ENCODE measurements around the gene NT5C3A. TPM values are rescaled to one million over a fixed set of nuclear protein-coding genes. Genes with fewer than 3 reads are reported as not detected.
"Not testable (repeated sequence)": the region's sequence is repeated elsewhere in the genome, so short reads cannot be mapped to it uniquely, and the experiment has no call there.

NT5C3A gene
- total RNA-seq, 2 experiments from 2014 or later, result 34.2 to 37.7 TPM

DNA sequence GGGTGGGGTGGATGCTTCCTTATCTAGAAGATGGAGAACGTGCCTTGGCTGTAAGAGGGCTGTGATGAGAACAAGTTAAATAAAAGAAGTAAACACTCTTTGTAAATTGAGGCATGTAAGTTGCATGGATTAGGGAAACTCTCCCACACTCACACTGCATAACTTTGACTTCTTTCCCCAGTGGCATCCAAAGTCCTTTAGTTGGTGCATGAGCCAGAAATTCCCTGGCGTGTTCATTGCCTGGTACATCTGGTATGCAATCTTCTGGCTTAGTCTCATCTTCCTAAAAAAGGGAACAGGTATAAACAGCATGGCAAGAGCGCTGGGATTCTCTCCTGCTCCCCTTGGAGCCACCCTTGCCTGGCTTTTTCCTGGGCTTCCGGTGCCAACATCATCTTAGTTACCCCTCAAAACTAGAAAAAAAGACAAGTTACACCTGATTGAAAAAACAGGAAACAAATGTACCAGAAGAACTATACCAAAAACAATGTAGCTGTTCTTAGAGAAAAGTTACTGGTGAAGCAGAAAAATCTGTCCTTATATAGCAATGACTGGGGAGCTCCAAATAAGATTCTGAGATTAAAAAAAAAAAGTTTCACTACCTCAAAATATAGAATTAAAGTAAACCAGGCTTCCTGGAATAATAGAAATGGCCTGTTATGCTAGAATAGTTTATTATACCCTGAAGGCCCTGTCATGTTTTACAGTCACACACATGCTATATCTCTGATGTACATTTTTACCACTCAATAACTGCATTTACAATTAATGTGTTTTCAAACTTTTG is 36.8 kb upstream of the NT5C3A start:
- Mint-ChIP-seq H3K27me3 (no peaks in the 10 kb centered on the region), H3K4me3 (no peak overlapping the region), H3K4me1 (ENCODE audit: low read depth) (peaks cover 4% of the 10 kb centered on the region), H3K27ac (no peak overlapping the region), H3K36me3 (ENCODE audit: low read depth) (peaks cover 40% of the 10 kb centered on the region), H3K9me3 (no peaks in the 10 kb centered on the region)
- TF ChIP-seq, protein P1, sequence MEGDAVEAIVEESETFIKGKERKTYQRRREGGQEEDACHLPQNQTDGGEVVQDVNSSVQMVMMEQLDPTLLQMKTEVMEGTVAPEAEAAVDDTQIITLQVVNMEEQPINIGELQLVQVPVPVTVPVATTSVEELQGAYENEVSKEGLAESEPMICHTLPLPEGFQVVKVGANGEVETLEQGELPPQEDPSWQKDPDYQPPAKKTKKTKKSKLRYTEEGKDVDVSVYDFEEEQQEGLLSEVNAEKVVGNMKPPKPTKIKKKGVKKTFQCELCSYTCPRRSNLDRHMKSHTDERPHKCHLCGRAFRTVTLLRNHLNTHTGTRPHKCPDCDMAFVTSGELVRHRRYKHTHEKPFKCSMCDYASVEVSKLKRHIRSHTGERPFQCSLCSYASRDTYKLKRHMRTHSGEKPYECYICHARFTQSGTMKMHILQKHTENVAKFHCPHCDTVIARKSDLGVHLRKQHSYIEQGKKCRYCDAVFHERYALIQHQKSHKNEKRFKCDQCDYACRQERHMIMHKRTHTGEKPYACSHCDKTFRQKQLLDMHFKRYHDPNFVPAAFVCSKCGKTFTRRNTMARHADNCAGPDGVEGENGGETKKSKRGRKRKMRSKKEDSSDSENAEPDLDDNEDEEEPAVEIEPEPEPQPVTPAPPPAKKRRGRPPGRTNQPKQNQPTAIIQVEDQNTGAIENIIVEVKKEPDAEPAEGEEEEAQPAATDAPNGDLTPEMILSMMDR (IDR thresholded peaks at IDR 0.05), result no peak
- POLR2A ChIA-PET, result no interaction called here
- intact Hi-C loops (cut with micrococcal nuclease), result no loop called here
- no peak for ATAC-seq
- DNase-seq, result no peak
- CTCF ChIA-PET, result interaction anchor here (1.6 kb wide), 1 partner anchor 9 kb away, joined by 6 read pairs; no protein-coding TSS in a partner anchor

DNA sequence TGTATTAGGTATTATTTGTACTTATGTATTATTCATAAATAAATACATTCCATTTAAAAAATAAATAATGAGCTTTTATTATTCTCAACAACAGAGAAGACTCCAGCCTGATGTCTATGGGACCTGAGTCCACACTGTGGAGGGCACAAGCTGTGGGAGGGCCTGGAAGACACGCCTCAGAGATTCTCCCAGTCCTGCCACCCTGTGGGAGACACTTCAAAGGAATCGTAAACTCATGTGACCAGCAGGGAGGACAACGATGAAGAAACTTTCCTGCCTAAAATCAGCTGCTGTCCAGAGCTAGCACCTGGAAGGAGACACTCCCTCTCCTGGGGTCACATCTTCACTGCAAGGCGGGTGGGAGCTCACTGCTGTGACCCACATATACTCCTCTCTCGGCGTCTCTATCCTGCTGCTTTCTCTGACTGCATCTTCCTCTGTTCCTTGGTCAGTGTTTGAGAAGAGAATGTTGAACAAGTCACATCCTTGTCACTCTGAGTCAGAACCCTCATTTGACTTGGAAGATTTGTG is 32.2 kb upstream of the NT5C3A start:
- peaks cover 28% of the 10 kb centered on the region for H3K36me3 Mint-ChIP-seq (ENCODE audit: low read depth)
- POLR2A ChIA-PET; H3K4me3 Mint-ChIP-seq; DNase-seq; ATAC-seq; CTCF ChIA-PET; H3K9me3 Mint-ChIP-seq; intact Hi-C loops (cut with micrococcal nuclease); H3K27ac Mint-ChIP-seq; H3K27me3 Mint-ChIP-seq; H3K4me1 Mint-ChIP-seq (ENCODE audit: low read depth): not testable (repeated sequence)

DNA sequence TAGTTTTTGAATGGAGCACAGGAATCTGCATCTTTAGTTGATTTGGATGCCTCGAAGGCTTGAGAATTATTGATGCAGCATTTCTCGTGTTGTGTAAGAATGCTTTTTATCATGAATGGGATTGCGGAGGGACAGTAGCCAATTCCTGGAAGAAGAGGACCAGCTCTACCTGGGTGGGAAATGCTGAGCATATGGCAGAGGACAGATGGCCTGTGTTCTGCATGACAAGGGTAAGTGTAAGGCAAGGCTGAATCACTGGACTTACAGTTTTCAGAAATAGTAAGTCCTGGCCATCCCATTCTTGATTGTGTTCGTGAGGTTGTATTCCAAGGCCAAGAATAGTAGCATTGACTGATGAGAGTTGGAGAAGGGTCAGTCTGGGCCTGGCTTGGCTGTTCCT is 30.7 kb upstream of the NT5C3A start:
- no peak overlapping the region for H3K4me3 Mint-ChIP-seq
- H3K36me3 Mint-ChIP-seq (ENCODE audit: low read depth), result peaks cover 21% of the 10 kb centered on the region
- no peak for ATAC-seq
- no peaks in the 10 kb centered on the region for H3K4me1 Mint-ChIP-seq (ENCODE audit: low read depth)
- DNase-seq, result no peak
- TF ChIP-seq, protein P1 (IDR thresholded peaks at IDR 0.05), result no peak
- H3K27me3 Mint-ChIP-seq, result no peaks in the 10 kb centered on the region
- no peak overlapping the region for H3K27ac Mint-ChIP-seq
- POLR2A ChIA-PET, result no interaction called here
- CTCF ChIA-PET, result interaction anchor here (3.1 kb wide), 1 partner anchor 15 kb away, joined by 11 read pairs; the partner anchor contains the start of gene RP9
- no peaks in the 10 kb centered on the region for H3K9me3 Mint-ChIP-seq
- intact Hi-C loops (cut with micrococcal nuclease), result no loop called here

DNA sequence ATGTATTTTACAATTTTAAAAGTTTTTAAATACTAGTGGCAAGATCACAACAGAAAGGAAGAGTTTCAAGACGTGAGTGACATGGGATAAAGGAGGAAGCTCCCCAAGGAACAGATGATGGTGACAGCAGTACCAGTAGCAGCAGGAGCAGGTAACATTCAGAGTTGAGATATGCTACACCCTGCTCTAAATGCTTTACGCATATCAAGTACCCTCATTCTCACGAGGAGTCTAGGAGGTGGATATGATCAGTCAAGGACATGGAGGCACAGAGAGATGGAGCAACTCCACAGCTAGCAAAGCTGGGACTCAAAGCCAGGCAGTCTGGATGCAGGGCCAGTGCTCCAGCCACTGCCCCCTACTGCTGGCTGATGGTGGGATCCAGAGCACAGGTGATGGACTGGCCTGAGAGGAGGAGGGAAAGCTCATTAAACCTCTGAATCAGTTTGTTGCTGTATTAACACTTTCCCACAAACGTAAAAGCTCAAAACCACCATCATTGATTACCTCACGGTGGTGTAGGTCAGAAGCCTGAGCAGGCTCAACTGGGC is 29.1 kb upstream of the NT5C3A start:
- TF ChIP-seq, protein P1 (IDR thresholded peaks at IDR 0.05), result no peak
- intact Hi-C loops (cut with micrococcal nuclease), result no loop called here
- ChIA-PET POLR2A (no interaction called here), CTCF (interaction anchor here (3.1 kb wide), 1 partner anchor 16 kb away, joined by 11 read pairs; the partner anchor contains the start of gene RP9)
- peaks cover 1% of the 10 kb centered on the region for H3K27me3 Mint-ChIP-seq
- no peak for DNase-seq
- H3K4me1 Mint-ChIP-seq (ENCODE audit: low read depth), result no peaks in the 10 kb centered on the region
- no peak overlapping the region for H3K4me3 Mint-ChIP-seq
- no peaks in the 10 kb centered on the region for H3K9me3 Mint-ChIP-seq
- no peak overlapping the region for H3K27ac Mint-ChIP-seq
- peaks cover 12% of the 10 kb centered on the region for H3K36me3 Mint-ChIP-seq (ENCODE audit: low read depth)
- ATAC-seq, result no peak

DNA sequence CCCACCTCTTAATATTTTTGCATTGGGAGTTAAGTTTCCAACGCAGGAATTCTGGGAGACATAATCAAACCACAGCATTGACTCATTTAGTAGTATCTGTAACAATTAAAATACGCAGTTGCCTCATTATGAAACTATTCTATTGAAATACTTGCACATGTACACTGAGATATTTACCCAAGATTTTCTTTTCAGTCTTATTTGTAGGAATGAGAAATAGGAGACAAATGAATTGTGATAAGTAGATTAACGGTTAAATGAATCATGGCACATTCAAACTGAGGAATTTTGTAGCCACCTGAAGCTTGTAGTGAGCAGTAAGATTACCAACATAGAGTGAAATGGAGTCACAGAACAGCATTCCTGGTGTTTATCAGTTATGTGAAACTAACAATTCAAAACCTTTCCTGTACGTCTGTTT is 28.5 kb upstream of the NT5C3A start:
- TF ChIP-seq, protein P1 (IDR thresholded peaks at IDR 0.05), result no peak
- Mint-ChIP-seq H3K4me1 (ENCODE audit: low read depth) (no peaks in the 10 kb centered on the region), H3K27me3 (peaks cover 1% of the 10 kb centered on the region), H3K27ac (no peak overlapping the region), H3K4me3 (no peak overlapping the region), H3K9me3 (no peaks in the 10 kb centered on the region), H3K36me3 (ENCODE audit: low read depth) (peaks cover 6% of the 10 kb centered on the region)
- ChIA-PET POLR2A (no interaction called here), CTCF (interaction anchor here (3.1 kb wide), 1 partner anchor 17 kb away, joined by 11 read pairs; the partner anchor contains the start of gene RP9)
- DNase-seq (no peak), ATAC-seq (no peak)
- intact Hi-C loops (cut with micrococcal nuclease), result no loop called here

All from activated CD8-positive, alpha-beta T cell treated with anti-CD3 and anti-CD28 coated beads for 36 hours (primary cell).